GM21737 (cell line): ENCODE data around the gene SGPP1.
"Not testable (repeated sequence)": the region's sequence is repeated elsewhere in the genome, so short reads cannot be mapped to it uniquely, and the experiment has no call there.

Experiments
- ATAC-seq: cut with Tn5 transposase; IDR thresholded peaks from one replicate; pipeline ENCODE4 v1.9.1; 2021; ENCODE audit warnings: mild to moderate bottlenecking, moderate library complexity; ENCODE audit not compliant: unreplicated experiment

SGPP1 gene

GRCh38 chr14:63727736-63728728, at the start of gene SGPP1:
TSS of gene SGPP1 (minus strand) at chr14:63728065. CDS start at chr14:63727944, 121 bp downstream.
- peak; percentile 82 for ATAC-seq

- no peak for ATAC-seq
Observed at GRCh38 chr14:63777024-63777423, 49.2 kb upstream of the SGPP1 start.

- no peak for ATAC-seq
Observed at GRCh38 chr14:63773504-63773903, 45.6 kb upstream of the SGPP1 start.

GRCh38 chr14:63770187-63770807, 42.4 kb upstream of the SGPP1 start:
- no peak for ATAC-seq

- ATAC-seq = no peak
Observed at GRCh38 chr14:63766611-63767010, 38.7 kb upstream of the SGPP1 start.

- ATAC-seq = no peak
Observed at GRCh38 chr14:63764620-63765139, 36.8 kb upstream of the SGPP1 start.

GRCh38 chr14:63764103-63764502, 36.2 kb upstream of the SGPP1 start:
- no peak for ATAC-seq

GRCh38 chr14:63761351-63762117, 33.7 kb upstream of the SGPP1 start:
- ATAC-seq = no peak

GRCh38 chr14:63760014-63760413, 32.1 kb upstream of the SGPP1 start:
- ATAC-seq = no peak

GRCh38 chr14:63759456-63759855, 31.6 kb upstream of the SGPP1 start:
- ATAC-seq = no peak

- no peak for ATAC-seq
Observed at GRCh38 chr14:63757211-63757610, 29.3 kb upstream of the SGPP1 start.

GRCh38 chr14:63752449-63753169, 24.7 kb upstream of the SGPP1 start:
- ATAC-seq = no peak

- not testable (repeated sequence) for ATAC-seq
Observed at GRCh38 chr14:63751076-63751475, 23.2 kb upstream of the SGPP1 start.

GRCh38 chr14:63747846-63748245, 20.0 kb upstream of the SGPP1 start:
- ATAC-seq = no peak

- peak; percentile 66 for ATAC-seq
Observed at GRCh38 chr14:63745858-63746425, 18.1 kb upstream of the SGPP1 start.

- ATAC-seq = no peak
Observed at GRCh38 chr14:63745272-63745671, 17.4 kb upstream of the SGPP1 start.

GRCh38 chr14:63737582-63738006, 9.7 kb upstream of the SGPP1 start:
- peak; percentile 87 for ATAC-seq

GRCh38 chr14:63735720-63736119, 7.9 kb upstream of the SGPP1 start:
- no peak for ATAC-seq

GRCh38 chr14:63730659-63731058, 2.8 kb upstream of the SGPP1 start:
- no peak for ATAC-seq

- peak; percentile 39 for ATAC-seq
Observed at GRCh38 chr14:63727231-63727735, 582 bp downstream of the SGPP1 start.
